Liver (tissue), 3 donors: ENCODE data around the gene CTSC.

ENCODE experiments used
- EGR1 ChIP-seq, 2 donors: IDR thresholded peaks; 2 replicates each; pipeline ENCODE4 v1.6.1; 2016 to 2018; ENCODE audit warnings: antibody characterized with exemption in 2 of 2, low read depth in 2 of 2
- GABPA ChIP-seq, 2 donors: IDR thresholded peaks in 1 of 2; conservative IDR thresholded peaks in 1 of 2; 2 replicates each; pipeline ENCODE4 v1.6.1; 2016; ENCODE audit warnings: antibody characterized with exemption in 2 of 2, mild to moderate bottlenecking in 1 of 2, moderate library complexity in 1 of 2
- HNF4A ChIP-seq, 2 donors: conservative IDR thresholded peaks; 2 replicates each; pipeline ENCODE4 v1.6.1; 2016; ENCODE audit warnings: antibody characterized with exemption in 2 of 2, mild to moderate bottlenecking in 2 of 2
- JUND ChIP-seq, 2 donors: IDR thresholded peaks; 2 replicates each; pipeline ENCODE4 v1.6.1; 2016; ENCODE audit warnings: antibody characterized with exemption in 2 of 2
- NR2F2 ChIP-seq: IDR thresholded peaks from 2 replicates; pipeline ENCODE4 v1.6.1; 2016; ENCODE audit warnings: antibody characterized with exemption
- RAD21 ChIP-seq, 2 donors: IDR thresholded peaks; 2 replicates each; pipeline ENCODE4 v1.6.1; 2016; ENCODE audit warnings: antibody characterized with exemption in 2 of 2, mild to moderate bottlenecking in 2 of 2
- RXRA ChIP-seq, 2 donors: IDR thresholded peaks; 2 replicates each; pipeline ENCODE4 v1.6.1; 2017 to 2018; ENCODE audit warnings: antibody characterized with exemption in 2 of 2, mild to moderate bottlenecking in 1 of 2
- TAF1 ChIP-seq: conservative IDR thresholded peaks from 2 replicates; pipeline ENCODE4 v1.6.1; 2016; ENCODE audit warnings: antibody characterized with exemption, mild to moderate bottlenecking
- YY1 ChIP-seq: IDR thresholded peaks from 2 replicates; pipeline ENCODE4 v1.6.1; 2016; ENCODE audit warnings: antibody characterized with exemption, mild to moderate bottlenecking
- TF ChIP-seq, protein P1 (sequence below): fragments of 150-350 bp; IDR thresholded peaks from 2 replicates; pipeline ENCODE4 v1.5.1; 2017; ENCODE audit warnings: improper control_type of control experiment, low read depth, low read length; ENCODE audit not compliant: missing input control
- TF ChIP-seq, protein P2 (sequence below): IDR thresholded peaks from 2 replicates; pipeline ENCODE4 v1.6.1; 2016; ENCODE audit warnings: antibody characterized with exemption
- TF ChIP-seq, protein P3 (sequence below): IDR thresholded peaks from 2 replicates; pipeline ENCODE4 v1.6.1; 2016; ENCODE audit warnings: antibody characterized with exemption
- TF ChIP-seq, protein P4 (sequence below): IDR thresholded peaks from 2 replicates; pipeline ENCODE4 v1.6.1; 2016; ENCODE audit warnings: antibody characterized with exemption, mild to moderate bottlenecking
- TF ChIP-seq, protein P5 (sequence below): IDR thresholded peaks from 2 replicates; pipeline ENCODE4 v1.6.1; 2016; ENCODE audit warnings: antibody characterized with exemption
- donor health status: healthy.
- donor health status: healthy.

DNA sequence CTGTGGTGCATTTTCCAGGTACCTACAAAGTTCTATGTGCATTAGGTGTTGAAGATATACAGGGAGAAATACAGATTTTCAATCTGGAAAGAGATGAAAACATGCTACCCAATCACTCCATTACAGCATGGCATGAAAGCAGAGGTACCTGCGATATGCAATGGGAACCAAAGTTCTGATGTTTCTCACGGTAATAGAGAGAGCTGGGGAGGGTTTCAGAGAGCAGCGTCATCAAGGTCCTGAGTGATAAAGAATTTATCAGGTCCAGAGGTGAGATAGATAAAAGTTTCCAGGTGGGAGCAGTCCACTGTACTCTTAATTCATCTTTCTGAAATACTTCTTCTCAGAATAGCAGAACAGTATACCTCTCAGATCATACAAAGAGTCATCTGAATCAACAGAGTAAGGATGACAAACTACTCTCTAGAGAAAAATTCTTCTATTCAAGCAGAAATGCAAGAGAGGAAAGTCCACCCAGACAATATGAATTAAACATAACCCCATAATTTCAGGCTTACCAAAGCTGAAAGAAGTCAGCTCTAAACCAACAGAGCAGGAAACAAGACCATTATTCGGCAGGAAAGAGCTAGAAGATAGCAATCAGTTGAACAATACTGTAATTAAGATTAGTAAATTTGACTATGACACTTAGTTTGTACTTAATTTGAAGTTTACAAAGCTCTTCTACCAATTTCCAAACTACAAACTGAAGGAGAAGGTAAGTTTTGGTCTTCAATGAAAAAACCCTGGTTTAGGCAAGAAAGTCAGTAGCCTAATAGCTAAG lies 12.8 kb downstream of the CTSC start:
- TF ChIP-seq JUND (IDR thresholded peaks at IDR 0.05) = no peak
- TF ChIP-seq, protein P1, sequence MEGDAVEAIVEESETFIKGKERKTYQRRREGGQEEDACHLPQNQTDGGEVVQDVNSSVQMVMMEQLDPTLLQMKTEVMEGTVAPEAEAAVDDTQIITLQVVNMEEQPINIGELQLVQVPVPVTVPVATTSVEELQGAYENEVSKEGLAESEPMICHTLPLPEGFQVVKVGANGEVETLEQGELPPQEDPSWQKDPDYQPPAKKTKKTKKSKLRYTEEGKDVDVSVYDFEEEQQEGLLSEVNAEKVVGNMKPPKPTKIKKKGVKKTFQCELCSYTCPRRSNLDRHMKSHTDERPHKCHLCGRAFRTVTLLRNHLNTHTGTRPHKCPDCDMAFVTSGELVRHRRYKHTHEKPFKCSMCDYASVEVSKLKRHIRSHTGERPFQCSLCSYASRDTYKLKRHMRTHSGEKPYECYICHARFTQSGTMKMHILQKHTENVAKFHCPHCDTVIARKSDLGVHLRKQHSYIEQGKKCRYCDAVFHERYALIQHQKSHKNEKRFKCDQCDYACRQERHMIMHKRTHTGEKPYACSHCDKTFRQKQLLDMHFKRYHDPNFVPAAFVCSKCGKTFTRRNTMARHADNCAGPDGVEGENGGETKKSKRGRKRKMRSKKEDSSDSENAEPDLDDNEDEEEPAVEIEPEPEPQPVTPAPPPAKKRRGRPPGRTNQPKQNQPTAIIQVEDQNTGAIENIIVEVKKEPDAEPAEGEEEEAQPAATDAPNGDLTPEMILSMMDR = no peak
- TF ChIP-seq RAD21 (IDR thresholded peaks at IDR 0.05) = no peak
- TF ChIP-seq, protein P2, sequence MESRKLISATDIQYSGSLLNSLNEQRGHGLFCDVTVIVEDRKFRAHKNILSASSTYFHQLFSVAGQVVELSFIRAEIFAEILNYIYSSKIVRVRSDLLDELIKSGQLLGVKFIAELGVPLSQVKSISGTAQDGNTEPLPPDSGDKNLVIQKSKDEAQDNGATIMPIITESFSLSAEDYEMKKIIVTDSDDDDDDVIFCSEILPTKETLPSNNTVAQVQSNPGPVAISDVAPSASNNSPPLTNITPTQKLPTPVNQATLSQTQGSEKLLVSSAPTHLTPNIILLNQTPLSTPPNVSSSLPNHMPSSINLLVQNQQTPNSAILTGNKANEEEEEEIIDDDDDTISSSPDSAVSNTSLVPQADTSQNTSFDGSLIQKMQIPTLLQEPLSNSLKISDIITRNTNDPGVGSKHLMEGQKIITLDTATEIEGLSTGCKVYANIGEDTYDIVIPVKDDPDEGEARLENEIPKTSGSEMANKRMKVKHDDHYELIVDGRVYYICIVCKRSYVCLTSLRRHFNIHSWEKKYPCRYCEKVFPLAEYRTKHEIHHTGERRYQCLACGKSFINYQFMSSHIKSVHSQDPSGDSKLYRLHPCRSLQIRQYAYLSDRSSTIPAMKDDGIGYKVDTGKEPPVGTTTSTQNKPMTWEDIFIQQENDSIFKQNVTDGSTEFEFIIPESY = no peak
- TF ChIP-seq, protein P3, sequence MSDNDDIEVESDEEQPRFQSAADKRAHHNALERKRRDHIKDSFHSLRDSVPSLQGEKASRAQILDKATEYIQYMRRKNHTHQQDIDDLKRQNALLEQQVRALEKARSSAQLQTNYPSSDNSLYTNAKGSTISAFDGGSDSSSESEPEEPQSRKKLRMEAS = no peak
- TF ChIP-seq, protein P4, sequence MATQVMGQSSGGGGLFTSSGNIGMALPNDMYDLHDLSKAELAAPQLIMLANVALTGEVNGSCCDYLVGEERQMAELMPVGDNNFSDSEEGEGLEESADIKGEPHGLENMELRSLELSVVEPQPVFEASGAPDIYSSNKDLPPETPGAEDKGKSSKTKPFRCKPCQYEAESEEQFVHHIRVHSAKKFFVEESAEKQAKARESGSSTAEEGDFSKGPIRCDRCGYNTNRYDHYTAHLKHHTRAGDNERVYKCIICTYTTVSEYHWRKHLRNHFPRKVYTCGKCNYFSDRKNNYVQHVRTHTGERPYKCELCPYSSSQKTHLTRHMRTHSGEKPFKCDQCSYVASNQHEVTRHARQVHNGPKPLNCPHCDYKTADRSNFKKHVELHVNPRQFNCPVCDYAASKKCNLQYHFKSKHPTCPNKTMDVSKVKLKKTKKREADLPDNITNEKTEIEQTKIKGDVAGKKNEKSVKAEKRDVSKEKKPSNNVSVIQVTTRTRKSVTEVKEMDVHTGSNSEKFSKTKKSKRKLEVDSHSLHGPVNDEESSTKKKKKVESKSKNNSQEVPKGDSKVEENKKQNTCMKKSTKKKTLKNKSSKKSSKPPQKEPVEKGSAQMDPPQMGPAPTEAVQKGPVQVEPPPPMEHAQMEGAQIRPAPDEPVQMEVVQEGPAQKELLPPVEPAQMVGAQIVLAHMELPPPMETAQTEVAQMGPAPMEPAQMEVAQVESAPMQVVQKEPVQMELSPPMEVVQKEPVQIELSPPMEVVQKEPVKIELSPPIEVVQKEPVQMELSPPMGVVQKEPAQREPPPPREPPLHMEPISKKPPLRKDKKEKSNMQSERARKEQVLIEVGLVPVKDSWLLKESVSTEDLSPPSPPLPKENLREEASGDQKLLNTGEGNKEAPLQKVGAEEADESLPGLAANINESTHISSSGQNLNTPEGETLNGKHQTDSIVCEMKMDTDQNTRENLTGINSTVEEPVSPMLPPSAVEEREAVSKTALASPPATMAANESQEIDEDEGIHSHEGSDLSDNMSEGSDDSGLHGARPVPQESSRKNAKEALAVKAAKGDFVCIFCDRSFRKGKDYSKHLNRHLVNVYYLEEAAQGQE = no peak
- TF ChIP-seq NR2F2 = no peak
- no peak for TF ChIP-seq YY1
- TF ChIP-seq, protein P5, sequence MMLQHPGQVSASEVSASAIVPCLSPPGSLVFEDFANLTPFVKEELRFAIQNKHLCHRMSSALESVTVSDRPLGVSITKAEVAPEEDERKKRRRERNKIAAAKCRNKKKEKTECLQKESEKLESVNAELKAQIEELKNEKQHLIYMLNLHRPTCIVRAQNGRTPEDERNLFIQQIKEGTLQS = no peak
- TF ChIP-seq GABPA (IDR thresholded peaks at IDR 0.05 in 1 of 2, conservative IDR thresholded peaks at IDR 0.05 in 1 of 2) = no peak
- TF ChIP-seq RXRA (IDR thresholded peaks at IDR 0.05) = no peak
- no peak for TF ChIP-seq TAF1
- no peak for TF ChIP-seq HNF4A (conservative IDR thresholded peaks at IDR 0.05)
- TF ChIP-seq EGR1 (IDR thresholded peaks at IDR 0.05; ENCODE audit: low read depth in 2 of 2) = no peak
